Immature natural killer cell (primary cell): ENCODE data around the gene MT1M. TPM values are rescaled to one million over a fixed set of nuclear protein-coding genes. Genes with fewer than 3 reads are reported as not detected.
A peak's percentile ranks its signal among the peaks of the same experiment; 100 is the strongest.
"Not testable (repeated sequence)": the region's sequence is repeated elsewhere in the genome, so short reads cannot be mapped to it uniquely, and the experiment has no call there.

Source experiments
- DNase-seq, 3 donors: peaks; one replicate each; pipeline ENCODE4 v3.0.0; 2022; ENCODE audit warnings: mixed read lengths in 1 of 3
- H3K27ac Mint-ChIP-seq, 6 donors: one replicate each; pipeline ENCODE4 v1.8.0; 2020; ENCODE audit warnings: mixed read lengths in 6 of 6, mild to moderate bottlenecking in 5 of 6, inconsistent platforms in 4 of 6, moderate library complexity in 3 of 6
- H3K27me3 Mint-ChIP-seq, 3 donors: one replicate each; pipeline ENCODE4 v1.8.0; 2020 to 2021; ENCODE audit warnings: low read depth in 3 of 3, mild to moderate bottlenecking in 3 of 3, mixed read lengths in 3 of 3, moderate library complexity in 3 of 3, inconsistent platforms in 1 of 3
- H3K36me3 Mint-ChIP-seq, 3 donors: one replicate each; pipeline ENCODE4 v1.8.0; 2020; ENCODE audit warnings: mixed read lengths in 3 of 3, inconsistent platforms in 2 of 3, mild to moderate bottlenecking in 2 of 3
- H3K4me1 Mint-ChIP-seq, 2 donors: one replicate each; pipeline ENCODE4 v1.8.0; 2020; ENCODE audit warnings: inconsistent platforms in 2 of 2, mild to moderate bottlenecking in 2 of 2, mixed read lengths in 2 of 2, moderate library complexity in 1 of 2
- H3K4me3 Mint-ChIP-seq, 5 donors: one replicate each; pipeline ENCODE4 v1.8.0; 2020; ENCODE audit warnings: mild to moderate bottlenecking in 5 of 5, mixed read lengths in 5 of 5, inconsistent platforms in 3 of 5, moderate library complexity in 3 of 5
- H3K9me3 Mint-ChIP-seq, 6 donors: one replicate each; pipeline ENCODE4 v1.8.0; 2020; ENCODE audit warnings: mild to moderate bottlenecking in 6 of 6, mixed read lengths in 6 of 6, inconsistent platforms in 4 of 6, moderate library complexity in 3 of 6
- polyA plus RNA-seq, 3 donors: library from polyadenylated mRNA; unstranded; fragments of 300-500 nt; fragmentation: Illumina TruSeq; gene quantifications; one replicate each; pipeline ENCODE4 v1.2.3, GENCODE V29; 2021

The MT1M gene
- polyA plus RNA-seq, 3 donors from 2014 or later, result not detected

DNA sequence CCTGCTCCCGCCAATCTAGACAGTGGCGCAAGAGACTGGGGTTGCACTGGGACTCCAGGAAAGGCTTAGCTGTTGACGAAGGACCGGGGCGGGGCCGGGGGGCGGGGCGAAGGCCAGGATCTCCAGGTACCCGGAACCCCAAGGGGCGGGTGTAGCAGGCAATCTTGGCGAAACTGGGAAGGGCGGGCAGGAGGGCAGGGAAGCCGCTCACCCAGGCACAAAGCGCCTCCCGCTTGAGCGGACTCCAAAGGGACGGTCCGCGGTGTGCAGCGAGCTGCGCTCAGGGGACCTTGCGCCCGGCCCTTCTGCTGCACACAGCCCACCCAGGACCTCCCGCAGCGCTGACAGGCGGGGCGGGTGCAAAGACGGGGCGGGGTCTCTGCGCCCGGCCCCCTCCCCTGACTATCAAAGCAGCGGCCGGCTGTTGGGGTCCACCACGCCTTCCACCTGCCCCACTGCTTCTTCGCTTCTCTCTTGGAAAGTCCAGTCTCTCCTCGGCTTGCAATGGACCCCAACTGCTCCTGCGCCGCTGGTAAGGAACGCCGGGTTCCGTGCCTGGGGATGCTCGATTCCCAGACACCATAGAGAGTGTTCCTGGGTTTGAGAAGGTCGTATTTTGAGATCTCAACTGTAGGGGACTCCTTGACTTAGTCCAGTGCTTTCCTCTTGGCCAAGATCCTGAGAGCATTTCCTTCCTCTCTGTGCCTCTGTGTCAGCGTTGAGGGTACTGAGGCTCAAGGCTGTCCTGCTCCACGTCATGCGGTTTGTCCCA, 25.3 kb downstream of the MT1M start, which contains the start of gene MT1F:
MT1F (plus strand) TSS at position 405 of the 772 bp plus-strand sequence; CDS start at position 505, 100 bp downstream.
- peaks cover 8 to 15% (median 13%) of the 10 kb centered on the region in 3 donors for H3K27me3 Mint-ChIP-seq
- no peaks in the 10 kb centered on the region for H3K9me3 Mint-ChIP-seq
- peak; percentile 35 to 56 (median 54) for DNase-seq
- H3K36me3 Mint-ChIP-seq, result peaks cover 4 to 13% (median 6%) of the 10 kb centered on the region in 3 donors
- peaks cover 17 to 21% of the 10 kb centered on the region in 2 donors for H3K4me1 Mint-ChIP-seq
- peak within 1 kb of the TSS; percentile 85 to 93 (median 90) for H3K27ac Mint-ChIP-seq
- H3K4me3 Mint-ChIP-seq, result peak within 1 kb of the TSS; percentile 95 to 98 (median 97)

DNA sequence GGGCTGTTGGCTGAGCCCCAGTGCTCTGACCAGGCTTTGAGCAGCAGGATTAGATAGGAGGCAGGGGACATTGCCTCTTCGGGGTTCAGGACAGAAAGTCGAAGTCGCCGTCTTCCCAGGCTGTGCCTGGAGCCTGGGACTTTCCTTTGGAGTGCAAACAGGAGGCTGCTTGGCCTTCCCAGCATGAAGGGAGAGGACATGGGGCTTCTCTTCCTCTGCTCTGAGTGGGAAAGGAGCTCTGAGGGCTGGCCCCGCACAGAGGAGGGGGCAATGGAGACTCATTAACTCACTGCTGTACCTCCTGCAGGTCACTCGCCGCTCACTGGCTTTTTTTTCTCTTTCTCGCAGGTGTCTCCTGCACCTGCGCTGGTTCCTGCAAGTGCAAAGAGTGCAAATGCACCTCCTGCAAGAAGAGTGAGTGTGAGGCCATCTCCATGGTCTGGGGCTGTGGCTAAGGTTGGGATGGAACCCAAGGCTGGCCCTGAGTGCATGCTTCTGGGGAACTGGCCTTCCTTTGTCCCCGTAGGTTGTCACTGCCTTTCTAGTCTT, 25.9 kb downstream of the MT1M start:
- H3K4me1 Mint-ChIP-seq, result peaks cover 17 to 23% of the 10 kb centered on the region in 2 donors
- no peaks in the 10 kb centered on the region for H3K9me3 Mint-ChIP-seq
- H3K36me3 Mint-ChIP-seq, result peaks cover 4 to 13% (median 6%) of the 10 kb centered on the region in 3 donors
- no peak for DNase-seq
- peak overlapping the region; percentile 95 to 98 (median 97) for H3K4me3 Mint-ChIP-seq
- H3K27me3 Mint-ChIP-seq, result peaks cover 8 to 15% (median 13%) of the 10 kb centered on the region in 3 donors
- H3K27ac Mint-ChIP-seq, result peak overlapping the region in 5 of 6 donors; percentile 79 to 91 (median 85)

DNA sequence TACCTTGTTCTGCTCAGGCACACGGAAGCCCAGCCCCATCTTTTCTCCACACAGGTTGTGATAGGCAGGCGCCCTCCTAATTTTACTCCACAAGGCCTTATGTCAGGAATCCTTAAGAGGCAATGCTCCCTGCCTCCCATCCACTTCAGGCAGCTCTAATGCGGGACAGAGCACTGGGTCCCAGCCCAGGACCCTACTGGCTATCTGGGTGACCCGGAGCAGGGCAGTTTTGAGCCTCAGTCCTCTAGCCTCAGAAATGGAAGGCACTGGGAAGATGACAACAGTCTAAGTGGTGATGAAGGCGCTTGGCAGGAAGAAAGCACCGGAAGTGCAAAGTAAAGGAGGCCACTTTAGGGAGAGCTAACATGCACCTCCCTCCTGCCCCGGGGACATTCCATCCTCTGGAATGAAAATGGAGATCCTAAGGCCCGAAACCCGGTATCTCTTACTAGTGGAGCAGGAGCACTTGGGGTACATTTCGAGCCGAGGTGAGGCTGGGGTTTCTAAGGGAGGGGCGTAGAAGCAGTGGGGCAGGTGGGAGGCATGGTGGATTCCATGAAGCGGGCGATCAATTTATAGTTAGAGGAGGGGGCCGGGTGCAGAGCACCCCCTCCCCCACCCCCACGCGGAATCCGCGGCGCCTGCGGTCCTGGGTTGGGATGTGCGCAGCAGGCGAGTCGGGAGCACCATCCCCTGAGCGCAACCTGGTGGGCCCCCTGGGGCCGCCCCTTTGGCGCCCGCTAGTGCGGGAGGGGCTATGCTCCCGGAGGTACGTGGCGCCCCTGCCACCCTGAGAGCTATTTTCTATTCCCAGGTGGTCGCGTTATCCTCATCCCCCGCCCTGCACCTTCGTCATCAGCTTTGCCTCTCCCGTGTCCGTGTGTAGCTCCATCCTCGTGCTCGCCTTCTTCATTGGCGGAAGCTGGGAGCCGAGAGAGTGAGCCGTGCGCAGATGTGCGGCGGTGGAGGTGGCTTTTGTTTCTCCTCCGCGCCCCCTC, 30.2 kb downstream of the MT1M start:
- H3K27ac Mint-ChIP-seq, result no peak overlapping the region
- H3K9me3 Mint-ChIP-seq, result no peaks in the 10 kb centered on the region
- peaks cover 12 to 21% of the 10 kb centered on the region in 2 donors for H3K4me1 Mint-ChIP-seq
- DNase-seq, result no peak
- peak overlapping the region in 2 of 5 donors; percentile 43 to 54 for H3K4me3 Mint-ChIP-seq
- H3K27me3 Mint-ChIP-seq, result peaks cover 10 to 26% (median 23%) of the 10 kb centered on the region in 3 donors
- H3K36me3 Mint-ChIP-seq, result peaks cover 4 to 16% (median 9%) of the 10 kb centered on the region in 3 donors

DNA sequence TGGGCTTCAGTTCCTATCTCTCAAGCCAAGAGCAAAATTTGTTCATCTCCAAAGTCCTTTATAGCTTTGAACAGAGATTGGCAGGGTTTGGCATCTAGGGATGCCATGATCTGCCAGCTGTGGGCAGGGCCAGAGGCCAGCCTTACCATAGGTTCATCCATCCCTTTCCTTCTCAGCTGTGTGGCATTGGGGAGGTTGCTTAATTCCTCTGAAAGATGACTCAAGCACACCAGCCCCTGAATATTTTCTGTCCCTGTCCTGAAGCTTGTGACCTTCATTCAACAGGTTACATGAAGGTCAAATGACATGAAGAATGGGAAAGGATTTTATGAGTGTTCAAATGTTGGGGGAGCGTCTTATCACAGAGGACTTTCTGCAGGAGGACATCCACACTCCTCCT, 32.0 kb downstream of the MT1M start:
- H3K36me3 Mint-ChIP-seq, result peaks cover 4 to 16% (median 9%) of the 10 kb centered on the region in 3 donors
- H3K27me3 Mint-ChIP-seq, result peaks cover 16 to 35% (median 24%) of the 10 kb centered on the region in 3 donors
- no peaks in the 10 kb centered on the region for H3K9me3 Mint-ChIP-seq
- H3K27ac Mint-ChIP-seq, result no peak overlapping the region
- no peak overlapping the region for H3K4me3 Mint-ChIP-seq
- no peak for DNase-seq
- H3K4me1 Mint-ChIP-seq, result peaks cover 0 to 13% of the 10 kb centered on the region in 2 donors

DNA sequence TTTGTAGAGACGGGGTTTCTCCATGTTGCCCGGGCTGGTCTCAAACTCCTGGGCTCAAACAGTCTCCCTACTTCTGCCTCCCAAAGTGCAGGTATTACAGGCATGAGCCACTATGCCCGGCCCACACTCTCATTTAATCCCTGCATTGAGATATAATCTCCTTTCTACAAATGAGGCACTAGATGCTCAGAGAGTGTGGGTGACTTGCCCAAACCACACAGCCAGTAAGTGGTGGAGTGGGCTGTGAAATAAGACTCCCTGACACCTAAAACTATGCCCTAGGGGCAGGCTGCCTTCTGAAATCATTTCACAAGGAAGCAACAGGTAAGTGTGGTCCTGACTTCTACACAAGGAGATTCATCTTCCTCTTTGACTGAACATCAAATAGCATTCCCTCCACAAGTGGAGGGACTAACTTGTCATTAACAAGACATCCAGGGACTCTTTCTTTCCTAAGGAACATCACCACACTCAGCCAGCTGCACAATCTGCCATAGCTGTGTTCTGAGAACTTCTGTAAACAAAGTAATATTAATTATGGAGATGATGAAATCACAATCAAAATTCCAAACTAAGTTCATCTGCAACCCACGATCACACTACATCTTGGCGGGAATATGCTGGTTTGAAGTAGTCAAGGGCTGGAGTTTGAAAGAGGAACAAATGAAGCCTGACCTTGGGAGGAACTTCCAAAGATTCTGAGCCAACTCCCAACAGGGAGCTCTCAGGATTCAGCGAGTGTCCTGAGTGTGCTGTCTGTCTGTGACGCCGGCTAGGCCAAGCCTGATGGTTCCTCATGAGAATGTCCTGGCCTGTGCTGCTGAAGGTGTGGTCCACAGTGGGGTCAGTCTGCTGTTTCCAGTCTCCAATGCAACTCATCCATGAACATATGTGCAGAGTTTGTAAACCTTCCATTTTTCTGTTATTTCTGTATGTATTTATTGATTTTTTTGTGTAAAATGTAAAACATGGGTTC, 33.1 kb downstream of the MT1M start:
- H3K36me3 Mint-ChIP-seq, result peaks cover 4 to 12% (median 9%) of the 10 kb centered on the region in 3 donors
- not testable (repeated sequence) for H3K4me3 Mint-ChIP-seq, H3K9me3 Mint-ChIP-seq, H3K27ac Mint-ChIP-seq, DNase-seq
- H3K4me1 Mint-ChIP-seq, result peaks cover 0 to 13% of the 10 kb centered on the region in 2 donors
- H3K27me3 Mint-ChIP-seq, result peaks cover 16 to 32% (median 27%) of the 10 kb centered on the region in 3 donors

DNA sequence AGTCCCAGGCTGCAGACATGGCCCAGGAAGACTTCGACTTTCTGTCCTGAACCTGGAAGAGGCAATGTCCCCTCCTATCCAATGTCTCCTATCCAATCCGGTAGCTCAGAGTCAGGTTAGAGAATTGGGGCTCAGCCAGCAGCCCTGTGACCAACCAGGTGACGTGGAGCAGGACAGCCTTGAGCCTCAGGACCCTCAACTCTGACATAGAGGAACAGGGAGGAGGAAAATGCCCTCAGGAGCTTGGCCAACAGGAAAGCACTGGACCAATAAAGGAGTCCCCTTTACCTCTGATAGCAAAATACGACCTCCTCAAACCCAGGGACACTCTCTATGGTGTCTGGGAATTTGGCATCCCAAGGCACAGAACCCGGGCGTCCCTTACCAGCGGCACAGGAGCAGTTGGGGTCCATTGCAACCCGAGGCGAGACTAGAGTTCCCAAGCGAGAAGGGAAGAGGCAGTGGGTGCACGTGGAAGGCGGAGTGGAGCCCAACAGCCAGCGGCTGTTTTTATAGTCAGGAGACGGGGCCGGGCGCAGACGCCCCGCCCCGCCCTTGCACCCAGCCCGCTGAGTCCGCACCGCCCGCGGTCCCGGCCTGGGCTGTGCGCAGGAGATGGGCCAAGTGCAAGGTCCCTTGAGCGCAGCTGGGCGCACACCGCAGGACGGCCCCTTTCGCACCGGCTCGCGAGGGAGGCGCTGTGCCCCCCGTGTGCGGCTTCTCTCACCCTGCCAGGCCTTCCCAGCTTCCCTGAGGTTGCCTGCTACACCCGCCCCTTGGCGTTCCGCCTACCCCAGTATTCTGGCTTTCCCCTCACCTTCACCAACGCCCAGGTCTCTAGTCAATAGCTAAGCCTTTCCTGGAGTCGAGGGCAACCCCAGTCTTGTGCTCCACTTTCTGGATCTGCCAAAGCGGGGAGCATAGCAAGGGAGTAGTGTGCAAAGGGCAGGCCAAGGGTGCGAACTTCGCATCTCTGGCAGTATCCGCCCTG, 35.4 kb downstream of the MT1M start, which contains the start of gene MT1G:
MT1G (minus strand) TSS at position 485 of the 991 bp plus-strand sequence; CDS start at position 413, 72 bp downstream.
- peak within 1 kb of the TSS in 1 of 5 donors; percentile 27 for H3K4me3 Mint-ChIP-seq
- H3K9me3 Mint-ChIP-seq, result no peaks in the 10 kb centered on the region
- H3K4me1 Mint-ChIP-seq, result peaks cover 0 to 9% of the 10 kb centered on the region in 2 donors
- H3K36me3 Mint-ChIP-seq, result peaks cover 0 to 4% (median 3%) of the 10 kb centered on the region in 3 donors
- H3K27ac Mint-ChIP-seq, result no peak within 1 kb of the TSS
- peaks cover 22 to 33% (median 24%) of the 10 kb centered on the region in 3 donors for H3K27me3 Mint-ChIP-seq
- DNase-seq, result no peak

DNA sequence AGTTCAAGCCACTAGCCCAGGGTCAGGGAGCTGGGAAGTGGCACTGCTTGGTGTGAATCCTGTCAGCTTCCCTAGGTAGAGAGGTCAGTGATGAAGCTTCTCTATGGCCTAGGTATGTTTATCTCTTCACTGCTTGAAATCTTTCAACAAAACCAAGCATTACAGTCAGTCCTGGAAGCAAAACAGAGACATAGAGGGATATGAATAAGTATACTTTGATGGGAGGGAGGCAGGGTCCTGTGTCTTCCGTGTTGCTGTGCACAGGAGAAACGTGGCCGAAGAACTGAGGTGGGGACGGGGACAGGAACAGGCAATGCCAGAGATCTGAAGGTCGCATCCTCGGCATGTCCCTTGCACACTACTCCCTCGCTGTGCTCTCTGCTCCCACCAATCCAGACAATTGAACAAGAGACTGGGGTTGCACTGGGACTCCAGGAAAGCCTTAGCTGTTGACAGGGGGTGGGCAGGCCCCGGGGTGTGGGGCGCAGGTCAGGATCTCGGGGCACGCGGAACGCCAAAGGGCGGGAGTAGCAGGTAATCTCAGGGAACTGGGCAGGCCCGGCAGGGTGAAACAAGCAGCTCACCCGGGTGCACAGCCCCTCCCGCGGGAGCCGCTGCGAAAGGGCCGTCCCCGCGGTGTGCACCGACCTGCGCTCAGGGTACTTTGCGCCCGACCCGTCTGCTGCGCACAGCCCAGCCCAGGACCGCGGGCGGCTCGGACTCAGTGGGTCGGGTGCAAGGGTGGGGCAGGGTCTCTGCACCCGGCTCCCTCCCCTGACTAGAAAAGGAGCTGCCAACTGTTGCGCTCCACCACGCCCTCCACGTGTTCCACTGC, 36.8 kb downstream of the MT1M start, which contains the start of gene MT1H:
MT1H (plus strand) TSS at position 810 of the 835 bp plus-strand sequence. CDS start 71 bp downstream, outside the sequence.
- Mint-ChIP-seq H3K4me1 (peaks cover 0 to 7% of the 10 kb centered on the region in 2 donors), H3K36me3 (peaks cover 0 to 4% (median 3%) of the 10 kb centered on the region in 3 donors), H3K27ac (no peak within 1 kb of the TSS), H3K27me3 (peaks cover 26 to 38% (median 27%) of the 10 kb centered on the region in 3 donors), H3K4me3 (no peak within 1 kb of the TSS), H3K9me3 (no peaks in the 10 kb centered on the region)
- no peak for DNase-seq

DNA sequence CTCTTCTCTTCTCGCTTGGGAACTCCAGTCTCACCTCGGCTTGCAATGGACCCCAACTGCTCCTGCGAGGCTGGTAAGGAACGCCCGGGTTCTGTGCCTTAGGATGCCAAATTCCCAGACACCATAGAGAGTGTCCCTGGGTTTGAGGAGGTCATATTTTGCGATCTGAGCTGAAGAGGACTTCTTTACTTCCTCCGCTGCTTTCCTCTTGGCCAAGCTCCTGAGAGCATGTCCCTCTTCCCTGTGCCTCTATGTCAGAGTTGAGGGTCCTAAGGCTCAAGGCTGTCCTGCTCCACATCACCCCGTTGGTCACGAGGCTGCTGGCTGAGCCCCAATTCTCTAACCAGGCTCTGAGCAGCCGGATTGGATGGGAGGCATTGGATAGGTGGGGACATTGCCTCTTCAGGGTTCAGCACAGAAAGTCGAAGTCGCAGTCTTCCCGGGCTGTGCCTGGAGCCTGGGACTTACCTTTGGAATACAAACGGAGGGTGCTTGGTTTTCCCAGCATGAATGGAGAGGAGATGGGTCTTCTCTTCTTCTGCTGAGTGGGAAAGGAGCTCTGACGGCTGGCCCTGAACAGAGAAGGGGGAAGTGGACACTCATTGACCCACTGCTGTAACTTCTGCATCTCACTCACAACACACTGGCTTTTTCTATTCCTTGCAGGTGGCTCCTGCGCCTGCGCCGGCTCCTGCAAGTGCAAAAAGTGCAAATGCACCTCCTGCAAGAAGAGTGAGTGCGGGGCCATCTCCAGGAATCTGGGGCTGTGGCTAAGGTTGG, 37.6 kb downstream of the MT1M start:
- Mint-ChIP-seq H3K27ac (no peak overlapping the region), H3K27me3 (peaks cover 28 to 36% (median 28%) of the 10 kb centered on the region in 3 donors), H3K4me3 (no peak overlapping the region), H3K36me3 (peaks cover 0 to 4% (median 0%) of the 10 kb centered on the region in 3 donors), H3K9me3 (no peaks in the 10 kb centered on the region), H3K4me1 (peaks cover 0 to 8% of the 10 kb centered on the region in 2 donors)
- no peak for DNase-seq

DNA sequence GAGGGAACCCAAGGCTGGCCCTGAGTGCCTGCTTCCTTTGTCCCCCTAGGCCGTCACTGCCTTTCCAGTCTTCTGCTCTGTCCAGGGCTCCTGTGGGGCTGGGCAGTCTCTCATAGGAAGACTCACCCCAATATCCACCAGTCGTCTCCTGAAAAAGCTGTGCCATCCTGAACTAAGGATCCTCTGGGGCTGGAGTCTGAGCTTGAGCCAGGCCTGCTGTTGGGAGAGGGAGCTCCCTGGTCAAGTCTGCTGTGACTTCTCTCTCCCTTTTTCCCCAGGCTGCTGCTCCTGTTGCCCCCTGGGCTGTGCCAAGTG, 38.1 kb downstream of the MT1M start:
- no peaks in the 10 kb centered on the region for H3K9me3 Mint-ChIP-seq
- H3K27me3 Mint-ChIP-seq, result peaks cover 31 to 35% (median 32%) of the 10 kb centered on the region in 3 donors
- peaks cover 0 to 1% (median 0%) of the 10 kb centered on the region in 3 donors for H3K36me3 Mint-ChIP-seq
- no peak for DNase-seq
- peaks cover 5 to 12% of the 10 kb centered on the region in 2 donors for H3K4me1 Mint-ChIP-seq
- no peak overlapping the region for H3K27ac Mint-ChIP-seq
- no peak overlapping the region for H3K4me3 Mint-ChIP-seq

DNA sequence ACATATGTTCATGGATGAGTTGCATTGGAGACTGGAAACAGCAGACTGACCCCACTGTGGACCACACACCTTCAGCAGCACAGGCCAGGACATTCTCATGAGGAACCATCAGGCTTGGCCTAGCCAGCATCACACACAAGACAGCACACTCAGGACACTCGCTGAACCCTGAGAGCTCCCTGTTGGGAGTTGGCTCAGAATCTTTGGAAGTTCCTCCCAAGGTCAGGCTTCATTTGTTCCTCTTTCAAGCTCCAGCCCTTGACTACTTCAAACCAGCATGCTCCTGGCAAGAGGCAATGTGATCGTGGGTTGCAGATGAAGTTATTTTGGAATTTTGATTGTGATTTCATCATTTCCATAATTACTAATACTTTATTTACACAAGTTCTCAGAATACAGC, 39.2 kb downstream of the MT1M start:
- Mint-ChIP-seq H3K4me1 (peaks cover 13 to 16% of the 10 kb centered on the region in 2 donors), H3K27me3 (peaks cover 30 to 32% (median 30%) of the 10 kb centered on the region in 3 donors)
- DNase-seq, H3K36me3 Mint-ChIP-seq, H3K9me3 Mint-ChIP-seq, H3K27ac Mint-ChIP-seq, H3K4me3 Mint-ChIP-seq: not testable (repeated sequence)
